Measurements from ENCODE around the gene RETSAT.
A peak's percentile ranks its signal among the peaks of the same experiment; 100 is the strongest.
"Not testable (repeated sequence)": the region's sequence is repeated elsewhere in the genome, so short reads cannot be mapped to it uniquely, and the experiment has no call there.

Gene RETSAT

GRCh38 chr2:85327822-85328617, 26.3 kb downstream of the RETSAT start, which contains the start of gene TGOLN2:
TSS of gene TGOLN2 (minus strand) at chr2:85327989. CDS start at chr2:85327962, 27 bp downstream.
- no peak for TF ChIP-seq ZFX (IDR thresholded peaks at IDR 0.05)
- TF ChIP-seq, protein P1, sequence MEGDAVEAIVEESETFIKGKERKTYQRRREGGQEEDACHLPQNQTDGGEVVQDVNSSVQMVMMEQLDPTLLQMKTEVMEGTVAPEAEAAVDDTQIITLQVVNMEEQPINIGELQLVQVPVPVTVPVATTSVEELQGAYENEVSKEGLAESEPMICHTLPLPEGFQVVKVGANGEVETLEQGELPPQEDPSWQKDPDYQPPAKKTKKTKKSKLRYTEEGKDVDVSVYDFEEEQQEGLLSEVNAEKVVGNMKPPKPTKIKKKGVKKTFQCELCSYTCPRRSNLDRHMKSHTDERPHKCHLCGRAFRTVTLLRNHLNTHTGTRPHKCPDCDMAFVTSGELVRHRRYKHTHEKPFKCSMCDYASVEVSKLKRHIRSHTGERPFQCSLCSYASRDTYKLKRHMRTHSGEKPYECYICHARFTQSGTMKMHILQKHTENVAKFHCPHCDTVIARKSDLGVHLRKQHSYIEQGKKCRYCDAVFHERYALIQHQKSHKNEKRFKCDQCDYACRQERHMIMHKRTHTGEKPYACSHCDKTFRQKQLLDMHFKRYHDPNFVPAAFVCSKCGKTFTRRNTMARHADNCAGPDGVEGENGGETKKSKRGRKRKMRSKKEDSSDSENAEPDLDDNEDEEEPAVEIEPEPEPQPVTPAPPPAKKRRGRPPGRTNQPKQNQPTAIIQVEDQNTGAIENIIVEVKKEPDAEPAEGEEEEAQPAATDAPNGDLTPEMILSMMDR (conservative IDR thresholded peaks at IDR 0.05), result no peak
- peak within 1 kb of the TSS; percentile 84 for H3K27ac ChIP-seq

- H3K27ac ChIP-seq, result peak overlapping the region; percentile 84
- TF ChIP-seq, protein P1 (conservative IDR thresholded peaks at IDR 0.05), result no peak
Measured at GRCh38 chr2:85327160-85327821, 27.0 kb downstream of the RETSAT start.

GRCh38 chr2:85326406-85327159, 27.7 kb downstream of the RETSAT start:
- TF ChIP-seq, protein P1 (conservative IDR thresholded peaks at IDR 0.05), result no peak
- no peak for TF ChIP-seq ZFX (IDR thresholded peaks at IDR 0.05)
- H3K27ac ChIP-seq, result peak overlapping the region; percentile 84

GRCh38 chr2:85325466-85325811, 28.9 kb downstream of the RETSAT start:
- no peak overlapping the region for H3K27ac ChIP-seq
- no peak for TF ChIP-seq ZFX (IDR thresholded peaks at IDR 0.05)
- TF ChIP-seq, protein P1 (conservative IDR thresholded peaks at IDR 0.05), result no peak

DNA sequence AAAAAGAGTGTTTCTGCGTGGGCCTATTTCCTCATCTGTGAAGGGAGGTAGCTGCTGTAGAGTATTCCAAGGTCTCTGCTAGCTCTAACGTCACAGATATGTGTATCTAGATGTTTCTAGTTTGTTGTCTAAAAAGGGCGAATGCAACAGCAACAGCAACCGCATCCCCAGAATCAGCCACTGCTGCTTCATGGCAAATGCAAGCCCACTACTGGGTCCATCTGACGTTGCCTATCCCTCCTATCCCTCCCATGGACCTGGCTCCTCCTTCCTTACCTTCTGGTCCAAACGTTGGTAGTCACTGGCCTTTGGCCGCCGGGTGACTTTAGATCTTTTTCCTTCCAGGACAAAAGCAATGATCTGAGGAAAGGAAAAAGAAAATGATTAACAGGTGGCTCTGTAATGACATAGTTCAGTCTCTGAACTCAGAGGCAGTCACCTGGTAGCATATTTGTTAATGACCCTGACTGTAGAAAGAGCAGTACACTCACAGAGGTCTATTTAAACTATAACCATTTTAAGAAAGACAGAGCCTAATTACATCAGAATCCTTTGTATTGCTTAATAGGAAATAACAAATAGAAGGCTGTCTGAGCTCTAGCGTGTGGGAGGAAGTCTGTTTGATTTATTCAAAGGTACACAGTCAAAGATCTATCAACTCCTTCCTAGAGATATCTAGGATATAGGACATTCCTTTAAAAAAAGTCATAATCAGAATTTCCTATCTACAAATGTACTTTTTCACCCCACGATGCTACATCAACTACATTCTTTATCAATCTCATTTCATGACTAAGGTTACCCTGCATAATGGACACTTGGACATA, 29.5 kb downstream of the RETSAT start:
- H3K27ac ChIP-seq, result no peak overlapping the region
- TF ChIP-seq, protein P1 (conservative IDR thresholded peaks at IDR 0.05), result no peak
- TF ChIP-seq ZFX (IDR thresholded peaks at IDR 0.05), result no peak

- H3K27ac ChIP-seq, result not testable (repeated sequence)
Measured at GRCh38 chr2:85323988-85324367, 30.4 kb downstream of the RETSAT start.

DNA sequence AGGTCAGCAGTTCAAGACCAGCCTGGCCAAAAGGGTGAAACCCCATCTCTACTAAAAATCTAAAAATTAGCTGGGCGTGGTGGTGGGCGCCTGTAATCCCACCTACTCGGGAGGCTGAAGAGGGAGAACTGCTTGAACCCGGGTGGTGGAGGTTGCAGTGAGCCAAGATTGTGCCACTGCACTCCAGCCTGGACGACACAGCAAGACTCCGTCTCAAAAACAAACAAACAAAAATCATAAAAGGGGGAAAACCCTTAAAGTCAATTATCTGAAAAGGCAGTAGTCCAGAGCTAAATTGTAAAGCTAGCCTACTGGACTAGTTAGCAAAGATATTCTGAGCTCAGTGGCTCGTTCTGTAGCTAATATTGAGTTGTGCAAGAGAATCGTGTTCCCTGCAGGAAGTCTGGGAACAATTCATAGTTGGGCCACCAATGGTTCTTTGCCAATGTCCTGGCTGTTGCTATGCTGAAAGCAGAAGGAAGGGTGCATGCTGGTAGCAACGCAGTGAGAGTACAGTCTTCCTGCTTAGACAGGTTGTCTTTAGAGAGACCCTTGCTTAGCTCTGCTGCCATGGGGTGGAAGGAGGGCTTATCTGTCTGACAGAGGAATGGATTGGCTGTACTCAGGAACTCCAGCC, 30.9 kb downstream of the RETSAT start:
- H3K27ac ChIP-seq, result no peak overlapping the region
- no peak for TF ChIP-seq ZFX (IDR thresholded peaks at IDR 0.05)
- TF ChIP-seq, protein P1 (conservative IDR thresholded peaks at IDR 0.05), result no peak

Measured in C4-2B (cell line).